ENCODE measurements around the gene WASF2.

The WASF2 gene

GRCh38 chr1:27413004-27413403 lies 77.0 kb downstream of the WASF2 start:
- peaks cover 28% of the 10 kb centered on the region for H3K36me3 ChIP-seq (ENCODE audit: low read length)
- no peak for TF ChIP-seq EZH2phosphoT487 (conservative IDR thresholded peaks at IDR 0.05; ENCODE audit: low read length)
- TF ChIP-seq, protein P1, sequence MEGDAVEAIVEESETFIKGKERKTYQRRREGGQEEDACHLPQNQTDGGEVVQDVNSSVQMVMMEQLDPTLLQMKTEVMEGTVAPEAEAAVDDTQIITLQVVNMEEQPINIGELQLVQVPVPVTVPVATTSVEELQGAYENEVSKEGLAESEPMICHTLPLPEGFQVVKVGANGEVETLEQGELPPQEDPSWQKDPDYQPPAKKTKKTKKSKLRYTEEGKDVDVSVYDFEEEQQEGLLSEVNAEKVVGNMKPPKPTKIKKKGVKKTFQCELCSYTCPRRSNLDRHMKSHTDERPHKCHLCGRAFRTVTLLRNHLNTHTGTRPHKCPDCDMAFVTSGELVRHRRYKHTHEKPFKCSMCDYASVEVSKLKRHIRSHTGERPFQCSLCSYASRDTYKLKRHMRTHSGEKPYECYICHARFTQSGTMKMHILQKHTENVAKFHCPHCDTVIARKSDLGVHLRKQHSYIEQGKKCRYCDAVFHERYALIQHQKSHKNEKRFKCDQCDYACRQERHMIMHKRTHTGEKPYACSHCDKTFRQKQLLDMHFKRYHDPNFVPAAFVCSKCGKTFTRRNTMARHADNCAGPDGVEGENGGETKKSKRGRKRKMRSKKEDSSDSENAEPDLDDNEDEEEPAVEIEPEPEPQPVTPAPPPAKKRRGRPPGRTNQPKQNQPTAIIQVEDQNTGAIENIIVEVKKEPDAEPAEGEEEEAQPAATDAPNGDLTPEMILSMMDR (IDR thresholded peaks at IDR 0.05; ENCODE audit: insufficient read depth, low read length, poor library complexity, severe bottlenecking), result no peak
- no peak overlapping the region for H3K4me2 ChIP-seq (ENCODE audit: low read depth, low read length, poor library complexity, severe bottlenecking)
- H3F3A ChIP-seq (ENCODE audit: insufficient read depth), result no peaks in the 10 kb centered on the region
- no peak overlapping the region for H2AFZ ChIP-seq (ENCODE audit: low read depth, low read length, severe bottlenecking)
- no peak overlapping the region for H3K9ac ChIP-seq (ENCODE audit: low read length)
- no peaks in the 10 kb centered on the region for H3K9me2 ChIP-seq (replicated peaks; ENCODE audit: insufficient read depth, low read length)
- no peak overlapping the region for H3K27ac ChIP-seq (ENCODE audit: low read depth, low read length)
- no peaks in the 10 kb centered on the region for H3K9me3 ChIP-seq (ENCODE audit: insufficient read depth, low read length)
- H3K79me2 ChIP-seq (ENCODE audit: insufficient read depth, low read length), result no peaks in the 10 kb centered on the region
- H3K27me3 ChIP-seq (ENCODE audit: low read length), result no peaks in the 10 kb centered on the region
- H3K4me3 ChIP-seq (ENCODE audit: insufficient read depth, low read length, poor library complexity, severe bottlenecking), result no peak overlapping the region
- no peaks in the 10 kb centered on the region for H4K20me1 ChIP-seq (ENCODE audit: low read depth, low read length)

- H3K9me2 ChIP-seq (replicated peaks; ENCODE audit: insufficient read depth, low read length), result no peaks in the 10 kb centered on the region
- H3K4me3 ChIP-seq (ENCODE audit: insufficient read depth, low read length, poor library complexity, severe bottlenecking), result no peak overlapping the region
- H3K4me2 ChIP-seq (ENCODE audit: low read depth, low read length, poor library complexity, severe bottlenecking), result no peak overlapping the region
- H3K9ac ChIP-seq (ENCODE audit: low read length), result no peak overlapping the region
- no peak for TF ChIP-seq EZH2phosphoT487 (conservative IDR thresholded peaks at IDR 0.05; ENCODE audit: low read length)
- TF ChIP-seq, protein P1 (IDR thresholded peaks at IDR 0.05; ENCODE audit: insufficient read depth, low read length, poor library complexity, severe bottlenecking), result no peak
- H3K27ac ChIP-seq (ENCODE audit: low read depth, low read length), result no peak overlapping the region
- no peaks in the 10 kb centered on the region for H3K79me2 ChIP-seq (ENCODE audit: insufficient read depth, low read length)
- H4K20me1 ChIP-seq (ENCODE audit: low read depth, low read length), result no peaks in the 10 kb centered on the region
- H3K27me3 ChIP-seq (ENCODE audit: low read length), result no peaks in the 10 kb centered on the region
- no peak overlapping the region for H2AFZ ChIP-seq (ENCODE audit: low read depth, low read length, severe bottlenecking)
- H3K9me3 ChIP-seq (ENCODE audit: insufficient read depth, low read length), result no peaks in the 10 kb centered on the region
- H3F3A ChIP-seq (ENCODE audit: insufficient read depth), result no peaks in the 10 kb centered on the region
- H3K36me3 ChIP-seq (ENCODE audit: low read length), result peaks cover 26% of the 10 kb centered on the region
These were observed 77.5 kb downstream of the WASF2 start for GRCh38 chr1:27412502-27412901.

DNA sequence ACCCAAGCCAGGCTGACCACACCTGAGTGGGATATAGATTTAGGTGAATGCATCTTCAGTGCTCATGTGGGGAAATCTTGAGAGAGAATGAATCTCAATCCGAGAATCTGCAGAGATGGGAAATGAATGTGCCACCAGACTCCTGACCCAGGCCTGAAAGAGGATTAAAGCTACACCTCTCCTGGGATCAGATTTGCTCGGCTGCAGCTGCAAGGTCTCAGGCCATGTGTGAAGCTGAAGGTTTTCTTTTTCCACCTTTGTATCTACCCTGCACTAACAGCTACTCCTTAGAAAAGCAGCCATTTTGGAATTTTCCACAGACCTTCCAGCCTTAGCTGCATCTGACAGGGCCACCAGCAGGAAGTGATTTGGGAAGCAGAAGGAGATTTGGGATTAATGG lies 79.3 kb downstream of the WASF2 start:
- Histone ChIP-seq H3K27ac (ENCODE audit: low read depth, low read length) (no peak overlapping the region), H3K36me3 (ENCODE audit: low read length) (peaks cover 23% of the 10 kb centered on the region), H3K4me3 (ENCODE audit: insufficient read depth, low read length, poor library complexity, severe bottlenecking) (no peak overlapping the region), H3F3A (ENCODE audit: insufficient read depth) (no peaks in the 10 kb centered on the region), H4K20me1 (ENCODE audit: low read depth, low read length) (no peaks in the 10 kb centered on the region), H3K79me2 (ENCODE audit: insufficient read depth, low read length) (no peaks in the 10 kb centered on the region), H3K4me2 (ENCODE audit: low read depth, low read length, poor library complexity, severe bottlenecking) (no peak overlapping the region), H2AFZ (ENCODE audit: low read depth, low read length, severe bottlenecking) (no peak overlapping the region), H3K27me3 (ENCODE audit: low read length) (no peaks in the 10 kb centered on the region), H3K9me2 (replicated peaks; ENCODE audit: insufficient read depth, low read length) (no peaks in the 10 kb centered on the region), H3K9ac (ENCODE audit: low read length) (no peak overlapping the region), H3K9me3 (ENCODE audit: insufficient read depth, low read length) (no peaks in the 10 kb centered on the region)
- TF ChIP-seq, protein P1 (IDR thresholded peaks at IDR 0.05; ENCODE audit: insufficient read depth, low read length, poor library complexity, severe bottlenecking), result no peak
- TF ChIP-seq EZH2phosphoT487 (conservative IDR thresholded peaks at IDR 0.05; ENCODE audit: low read length), result no peak

Measured in SU-DHL-6 (cell line).